Neural cell (in vitro differentiated cells): ENCODE results near the gene P2RX1.
"Not testable (repeated sequence)": the region's sequence is repeated elsewhere in the genome, so short reads cannot be mapped to it uniquely, and the experiment has no call there.

Experiments used
- CTCF ChIP-seq: fragments of 450-650 bp; IDR thresholded peaks from 2 replicates; pipeline ENCODE4 v1.5.1; 2014; ENCODE audit warnings: antibody characterized with exemption, mild to moderate bottlenecking, moderate library complexity; ENCODE audit not compliant: poor library complexity, severe bottlenecking
- EP300 ChIP-seq: fragments of 450-650 bp; conservative IDR thresholded peaks from 2 replicates; pipeline ENCODE4 v1.6.1; 2014; ENCODE audit warnings: antibody characterized with exemption, mild to moderate bottlenecking, moderate library complexity; ENCODE audit not compliant: poor library complexity, severe bottlenecking
- EZH2 ChIP-seq: fragments of 200-600, 300-800 bp; shearing (Covaris generic), sonication (generic); IDR thresholded peaks from 2 replicates; pipeline ENCODE4 v1.6.1; 2014; ENCODE audit warnings: antibody characterized with exemption, low read length, borderline replicate concordance, mild to moderate bottlenecking; ENCODE audit not compliant: insufficient read depth, poor library complexity, severe bottlenecking
- POLR2AphosphoS5 ChIP-seq: IDR thresholded peaks from 2 replicates; pipeline ENCODE4 v1.6.1; 2012

- not testable (repeated sequence) for TF ChIP-seq CTCF, EZH2, POLR2AphosphoS5, EP300
These were observed 62.1 kb downstream of the P2RX1 start for GRCh38 chr17:3854204-3854603.
